HG03565 (cell line): ENCODE data around the gene SYCP1.
"Not testable (repeated sequence)": the region's sequence is repeated elsewhere in the genome, so short reads cannot be mapped to it uniquely, and the experiment has no call there.

Experiments used
- ATAC-seq: cut with Tn5 transposase; IDR thresholded peaks from one replicate; pipeline ENCODE4 v1.9.1; 2021; ENCODE audit warnings: mild to moderate bottlenecking, moderate library complexity; ENCODE audit not compliant: unreplicated experiment

Gene SYCP1

GRCh38 chr1:114976891-114977290, 122.2 kb downstream of the SYCP1 start:
- no peak for ATAC-seq

DNA sequence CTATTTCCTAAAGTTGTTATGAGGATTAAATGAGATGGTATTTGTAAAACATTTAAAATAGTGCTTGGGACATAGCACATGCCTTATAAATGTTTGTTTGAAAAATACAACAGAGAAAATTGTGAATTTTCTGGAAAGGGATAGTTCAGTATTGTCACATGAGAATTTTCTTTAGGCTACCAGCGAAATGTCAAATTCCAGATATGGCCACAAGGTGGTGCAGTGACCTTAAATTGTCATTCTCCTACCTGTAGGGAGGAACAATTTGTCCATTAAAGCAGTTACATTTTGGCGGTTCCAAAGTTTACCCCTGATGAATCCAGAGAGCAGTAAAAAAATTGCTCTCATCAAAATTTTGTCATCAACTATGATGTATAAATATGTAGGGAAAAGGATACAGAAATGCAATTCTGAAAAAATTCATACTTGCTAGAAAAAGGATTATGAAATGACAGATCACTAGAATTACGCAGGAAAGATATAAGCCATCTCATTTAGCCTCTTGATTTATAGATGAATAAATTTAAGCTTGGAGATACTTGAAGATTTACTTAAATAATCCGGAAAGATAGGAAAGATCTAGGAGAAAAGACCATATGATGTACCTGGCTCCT, 124.7 kb downstream of the SYCP1 start:
- ATAC-seq: no peak

DNA sequence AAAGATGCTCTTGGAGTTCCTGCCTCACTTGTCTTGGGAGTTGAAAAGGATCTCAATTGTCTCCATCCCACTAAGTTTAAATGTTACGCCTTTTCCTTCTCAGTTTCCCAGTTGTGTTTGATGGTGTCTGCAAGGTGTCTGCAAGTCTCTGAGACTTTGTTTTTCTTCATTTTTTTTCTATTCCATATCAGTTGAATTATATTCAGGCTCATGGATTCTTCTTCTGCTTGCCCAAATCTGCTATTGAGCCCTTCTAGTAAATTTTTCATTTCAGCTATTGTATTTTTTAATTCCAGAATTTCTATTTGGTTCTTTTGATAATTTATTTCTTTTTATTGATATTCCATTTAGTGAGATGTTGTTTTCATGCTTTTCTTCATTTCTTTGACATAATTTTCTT, 127.6 kb downstream of the SYCP1 start:
- ATAC-seq: no peak

GRCh38 chr1:114986286-114986685, 131.6 kb downstream of the SYCP1 start:
- ATAC-seq: no peak

- ATAC-seq: no peak
These were observed 133.4 kb downstream of the SYCP1 start for GRCh38 chr1:114988095-114988494.

GRCh38 chr1:114997510-114998289, 143.0 kb downstream of the SYCP1 start:
- ATAC-seq: no peak

DNA sequence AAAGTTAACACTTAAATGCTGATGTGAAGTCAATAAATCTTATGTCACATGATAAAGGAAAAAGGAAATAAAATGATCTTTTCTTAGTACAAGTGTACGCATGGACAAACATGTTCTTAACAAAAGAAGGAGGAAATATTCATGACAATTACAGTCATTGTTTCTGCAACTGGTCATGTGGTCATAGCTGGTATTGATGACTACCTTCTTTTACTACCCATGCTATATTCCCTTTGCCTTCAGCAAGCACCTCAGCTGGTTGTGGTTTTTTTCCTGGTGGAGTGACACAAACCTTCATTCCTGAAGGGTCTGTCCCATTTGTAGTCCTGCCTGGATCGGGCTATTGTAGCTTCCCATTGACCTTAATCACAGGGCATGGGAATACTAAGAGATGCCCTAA, 151.5 kb downstream of the SYCP1 start:
- no peak for ATAC-seq

DNA sequence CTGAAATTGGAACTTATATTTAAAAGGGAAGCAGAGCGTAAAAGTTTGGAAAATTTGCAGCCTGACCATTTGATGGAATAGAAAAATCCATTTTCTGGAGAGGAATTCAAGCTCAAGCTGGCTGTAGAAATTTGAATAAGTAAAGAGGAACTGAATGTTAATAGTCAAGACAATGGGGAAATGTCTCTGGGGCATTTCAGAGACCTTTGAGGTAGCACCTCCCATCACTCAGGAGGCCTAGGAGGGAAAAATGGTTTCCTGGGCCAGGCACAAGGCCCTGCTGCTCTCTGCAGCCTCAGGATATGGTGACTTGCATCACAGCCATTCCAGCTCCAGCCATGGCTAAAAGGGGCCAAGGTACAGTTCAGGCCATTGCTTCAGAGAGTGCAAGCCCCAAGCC, 157.3 kb downstream of the SYCP1 start:
- no peak for ATAC-seq

GRCh38 chr1:115012434-115012833, 157.8 kb downstream of the SYCP1 start:
- no peak for ATAC-seq

DNA sequence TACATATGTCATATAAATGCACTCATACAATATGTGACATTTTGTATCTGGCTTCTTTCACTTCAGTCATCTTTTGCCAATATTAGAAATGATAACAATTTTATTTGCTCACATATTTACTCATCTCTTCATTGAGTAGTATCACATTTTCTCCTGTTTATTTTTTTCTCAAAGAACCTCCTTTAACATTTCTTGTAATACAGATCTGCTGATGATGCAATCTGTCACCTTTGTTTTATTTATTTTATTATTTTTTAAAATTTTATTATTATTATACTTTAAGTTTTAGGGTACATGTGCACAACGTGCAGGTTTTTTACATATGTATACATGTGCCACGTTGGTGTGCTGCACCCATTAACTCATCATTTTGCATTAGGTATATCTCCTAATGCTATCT, 159.1 kb downstream of the SYCP1 start:
- ATAC-seq: no peak

GRCh38 chr1:115019549-115019948, 164.9 kb downstream of the SYCP1 start:
- not testable (repeated sequence) for ATAC-seq

- ATAC-seq: no peak
These were observed 166.5 kb downstream of the SYCP1 start for GRCh38 chr1:115021145-115021544.

DNA sequence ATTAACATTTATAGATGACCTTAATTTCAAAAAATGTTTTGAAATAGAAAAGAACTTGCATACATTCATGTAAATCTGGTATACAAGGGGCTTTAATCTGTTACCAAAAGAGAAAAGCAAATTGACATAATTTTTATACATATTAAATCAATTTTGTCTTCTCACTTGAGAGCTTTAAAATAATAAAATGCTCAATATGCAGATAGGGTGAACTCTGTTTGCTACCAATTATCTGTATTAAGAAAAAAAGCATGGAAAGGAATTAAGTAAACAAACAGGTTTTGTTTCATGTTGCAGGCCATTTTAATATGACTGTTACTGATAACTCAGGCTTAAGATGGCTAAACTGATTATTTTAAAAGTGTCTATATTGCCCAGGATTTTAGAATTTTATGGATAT, 168.9 kb downstream of the SYCP1 start:
- ATAC-seq: no peak

DNA sequence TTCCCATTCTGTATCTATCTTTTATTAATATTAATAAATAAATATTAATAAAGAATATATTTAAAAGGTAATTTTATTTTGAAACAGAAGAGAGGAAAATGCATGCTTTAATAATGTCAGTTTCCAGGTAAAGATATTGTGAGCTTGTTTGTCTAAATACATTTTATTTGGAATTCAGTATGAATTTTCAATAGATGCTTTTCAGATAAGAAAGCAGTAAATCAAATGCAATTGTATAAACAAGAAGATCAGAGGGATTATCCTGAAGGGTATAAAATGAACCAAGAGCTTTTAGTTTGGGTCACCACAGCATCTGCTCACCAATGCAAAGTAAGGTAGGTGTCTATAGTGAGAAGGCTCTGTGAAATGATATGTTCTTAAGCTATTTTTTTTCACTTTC, 174.9 kb downstream of the SYCP1 start, which contains the start of gene TSHB:
TSHB (plus strand) TSS at position 301 of the 400 bp plus-strand sequence. CDS start 3,537 bp downstream, outside the sequence.
- ATAC-seq: no peak

GRCh38 chr1:115031595-115031994, 176.9 kb downstream of the SYCP1 start:
- no peak for ATAC-seq

DNA sequence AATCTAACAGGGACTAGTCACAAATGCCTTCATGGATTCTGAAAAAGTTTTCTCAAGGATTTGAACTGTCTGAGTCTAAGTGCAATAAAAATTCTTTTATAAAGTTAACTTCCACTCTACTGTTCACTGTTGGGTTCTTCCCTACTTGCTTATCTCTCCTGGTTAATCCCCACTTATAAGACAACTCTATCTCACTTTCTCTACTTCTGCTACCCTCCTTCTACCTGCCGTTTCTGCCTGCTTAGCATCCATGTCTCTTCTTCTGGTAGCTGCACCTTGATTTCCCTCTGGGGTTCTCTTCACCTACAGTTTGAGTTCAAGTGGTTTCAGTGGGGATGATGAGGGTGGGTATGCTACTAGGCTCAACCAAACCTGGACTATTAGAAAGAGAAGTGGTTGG, 181.0 kb downstream of the SYCP1 start:
- ATAC-seq: no peak

GRCh38 chr1:115036814-115037507, 182.3 kb downstream of the SYCP1 start:
- ATAC-seq: no peak

- no peak for ATAC-seq
These were observed 185.8 kb downstream of the SYCP1 start for GRCh38 chr1:115040501-115040900.

DNA sequence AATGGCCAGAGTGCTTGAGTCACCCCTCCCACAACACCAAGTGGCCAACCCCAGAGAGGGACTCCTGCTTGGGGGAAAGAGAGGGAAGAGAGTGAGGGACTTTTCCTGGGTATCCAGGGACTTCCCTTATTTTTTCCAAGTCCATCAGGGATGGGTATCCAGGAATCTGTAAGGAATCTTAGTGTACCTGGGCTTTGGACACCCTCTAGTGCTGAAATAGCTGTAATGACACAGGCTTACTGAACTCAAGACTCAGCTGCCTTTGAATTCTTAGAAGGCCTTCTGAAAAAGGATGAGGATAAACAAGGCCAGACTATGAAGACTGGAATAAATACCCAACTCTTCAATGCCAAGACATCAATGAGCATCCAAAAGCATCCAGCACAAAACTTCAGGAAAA, 187.0 kb downstream of the SYCP1 start:
- no peak for ATAC-seq
